ENCODE data around the gene CPSF2.
"Not testable (repeated sequence)": the region's sequence is repeated elsewhere in the genome, so short reads cannot be mapped to it uniquely, and the experiment has no call there.

The CPSF2 gene

DNA sequence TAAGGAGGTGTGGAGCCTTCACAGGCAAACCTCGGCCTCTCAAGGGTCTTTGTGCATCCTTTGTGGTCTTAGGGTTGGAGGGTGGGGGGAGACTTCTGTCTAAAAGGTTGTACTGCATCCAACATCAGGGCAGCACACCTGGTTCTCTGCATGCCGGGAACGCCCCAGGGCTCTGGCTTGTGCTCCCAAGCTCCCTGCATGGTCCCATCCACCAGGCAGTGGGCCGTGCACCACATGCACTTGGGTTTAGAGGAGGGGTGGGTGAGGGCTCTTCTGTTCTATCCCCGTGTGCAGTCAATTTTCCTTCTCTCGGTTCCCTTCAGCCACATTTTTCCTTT, 86.1 kb downstream of the CPSF2 start:
- H3K4me3 ChIP-seq (ENCODE audit: low read depth, low read length) = no peak overlapping the region
- POLR2A ChIA-PET = no interaction called here
- DNase-seq (ENCODE audit: low read depth, low spot score) = no peak
- TF ChIP-seq, protein P1, sequence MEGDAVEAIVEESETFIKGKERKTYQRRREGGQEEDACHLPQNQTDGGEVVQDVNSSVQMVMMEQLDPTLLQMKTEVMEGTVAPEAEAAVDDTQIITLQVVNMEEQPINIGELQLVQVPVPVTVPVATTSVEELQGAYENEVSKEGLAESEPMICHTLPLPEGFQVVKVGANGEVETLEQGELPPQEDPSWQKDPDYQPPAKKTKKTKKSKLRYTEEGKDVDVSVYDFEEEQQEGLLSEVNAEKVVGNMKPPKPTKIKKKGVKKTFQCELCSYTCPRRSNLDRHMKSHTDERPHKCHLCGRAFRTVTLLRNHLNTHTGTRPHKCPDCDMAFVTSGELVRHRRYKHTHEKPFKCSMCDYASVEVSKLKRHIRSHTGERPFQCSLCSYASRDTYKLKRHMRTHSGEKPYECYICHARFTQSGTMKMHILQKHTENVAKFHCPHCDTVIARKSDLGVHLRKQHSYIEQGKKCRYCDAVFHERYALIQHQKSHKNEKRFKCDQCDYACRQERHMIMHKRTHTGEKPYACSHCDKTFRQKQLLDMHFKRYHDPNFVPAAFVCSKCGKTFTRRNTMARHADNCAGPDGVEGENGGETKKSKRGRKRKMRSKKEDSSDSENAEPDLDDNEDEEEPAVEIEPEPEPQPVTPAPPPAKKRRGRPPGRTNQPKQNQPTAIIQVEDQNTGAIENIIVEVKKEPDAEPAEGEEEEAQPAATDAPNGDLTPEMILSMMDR (IDR thresholded peaks at IDR 0.05; ENCODE audit: insufficient read depth, low read length, missing control alignments) = no peak
- CTCF ChIA-PET = no interaction called here

GRCh38 chr14:92209141-92209540, 87.4 kb downstream of the CPSF2 start:
- DNase-seq (ENCODE audit: low read depth, low spot score) = no peak
- TF ChIP-seq, protein P1 (IDR thresholded peaks at IDR 0.05; ENCODE audit: insufficient read depth, low read length, missing control alignments) = no peak
- H3K4me3 ChIP-seq (ENCODE audit: low read depth, low read length) = no peak overlapping the region
- ChIA-PET CTCF (no interaction called here), POLR2A (no interaction called here)

DNA sequence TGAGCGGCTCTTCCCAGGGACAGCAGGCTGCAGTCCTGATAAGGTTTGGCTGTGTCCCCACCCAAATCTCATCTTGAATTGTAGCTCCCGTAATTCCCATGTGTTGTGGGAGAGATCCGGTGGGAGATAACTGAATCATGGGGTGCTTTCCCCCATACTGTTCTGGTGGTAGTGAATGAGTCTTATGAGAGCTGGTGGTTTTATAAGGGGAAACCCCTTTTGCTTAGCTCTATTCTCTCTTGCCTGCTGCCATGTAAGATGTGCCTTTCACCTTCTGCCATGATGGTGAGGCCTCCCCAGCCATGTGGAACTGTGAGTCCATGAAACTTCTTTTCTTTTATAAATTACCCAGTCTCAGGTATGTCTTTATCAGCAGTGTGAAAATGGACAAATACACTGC, 91.4 kb downstream of the CPSF2 start:
- POLR2A ChIA-PET; CTCF ChIA-PET; H3K4me3 ChIP-seq (ENCODE audit: low read depth, low read length); DNase-seq (ENCODE audit: low read depth, low spot score): not testable (repeated sequence)

- TF ChIP-seq, protein P1 (IDR thresholded peaks at IDR 0.05; ENCODE audit: insufficient read depth, low read length, missing control alignments) = no peak
- H3K4me3 ChIP-seq (ENCODE audit: low read depth, low read length) = no peak overlapping the region
- CTCF ChIA-PET = no interaction called here
- POLR2A ChIA-PET = no interaction called here
- DNase-seq (ENCODE audit: low read depth, low spot score) = no peak
Observed at GRCh38 chr14:92215579-92215978, 93.8 kb downstream of the CPSF2 start.

DNA sequence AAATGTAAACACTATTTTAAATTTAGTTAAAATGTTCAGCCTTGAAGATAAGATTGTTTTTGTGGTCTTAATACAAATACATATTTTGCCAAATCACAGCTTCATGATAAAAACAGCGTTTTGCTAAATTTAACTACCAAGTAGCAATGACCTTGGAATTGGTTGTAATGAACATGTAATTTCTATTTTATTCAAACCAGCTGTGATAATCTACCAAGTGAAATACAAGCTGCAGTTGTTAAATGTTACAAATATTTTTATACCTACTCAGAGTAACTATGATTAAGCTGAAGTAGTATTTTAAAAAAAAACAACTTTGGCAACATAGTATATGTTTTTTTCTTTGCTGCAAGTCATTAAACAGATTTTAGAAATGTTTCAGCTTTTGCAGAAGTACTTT, 96.2 kb downstream of the CPSF2 start:
- TF ChIP-seq, protein P1 (IDR thresholded peaks at IDR 0.05; ENCODE audit: insufficient read depth, low read length, missing control alignments) = no peak
- CTCF ChIA-PET = no interaction called here
- DNase-seq (ENCODE audit: low read depth, low spot score) = peak; percentile 26
- POLR2A ChIA-PET = no interaction called here
- H3K4me3 ChIP-seq (ENCODE audit: low read depth, low read length) = no peak overlapping the region
